HG03460 (cell line): ENCODE data around the gene FBXO9.

Experiments used
- ATAC-seq: cut with Tn5 transposase; IDR thresholded peaks from one replicate; pipeline ENCODE4 v1.9.1; 2021; ENCODE audit not compliant: unreplicated experiment

Gene FBXO9

GRCh38 chr6:53130569-53131290, 65.5 kb downstream of the FBXO9 start:
- no peak for ATAC-seq

DNA sequence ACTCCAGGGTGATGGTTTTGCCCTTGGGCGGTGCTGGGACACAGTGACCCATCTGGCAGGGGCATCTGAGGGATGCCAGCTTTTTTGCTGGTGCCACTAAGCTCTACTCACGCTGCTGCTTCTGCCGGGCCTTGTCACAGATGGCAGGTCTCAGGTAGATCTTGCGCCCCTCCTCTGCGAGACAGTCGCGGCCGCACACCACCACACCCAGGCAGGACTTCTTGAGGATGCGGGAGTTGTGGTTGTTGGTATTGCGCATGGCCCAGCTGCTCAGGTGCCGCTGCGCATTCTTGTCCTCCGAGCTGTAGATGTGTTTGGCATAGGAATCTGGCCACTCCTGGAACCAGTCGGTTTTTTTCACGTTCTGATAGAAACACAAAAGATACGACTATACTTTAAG, 68.8 kb downstream of the FBXO9 start:
- ATAC-seq: no peak

DNA sequence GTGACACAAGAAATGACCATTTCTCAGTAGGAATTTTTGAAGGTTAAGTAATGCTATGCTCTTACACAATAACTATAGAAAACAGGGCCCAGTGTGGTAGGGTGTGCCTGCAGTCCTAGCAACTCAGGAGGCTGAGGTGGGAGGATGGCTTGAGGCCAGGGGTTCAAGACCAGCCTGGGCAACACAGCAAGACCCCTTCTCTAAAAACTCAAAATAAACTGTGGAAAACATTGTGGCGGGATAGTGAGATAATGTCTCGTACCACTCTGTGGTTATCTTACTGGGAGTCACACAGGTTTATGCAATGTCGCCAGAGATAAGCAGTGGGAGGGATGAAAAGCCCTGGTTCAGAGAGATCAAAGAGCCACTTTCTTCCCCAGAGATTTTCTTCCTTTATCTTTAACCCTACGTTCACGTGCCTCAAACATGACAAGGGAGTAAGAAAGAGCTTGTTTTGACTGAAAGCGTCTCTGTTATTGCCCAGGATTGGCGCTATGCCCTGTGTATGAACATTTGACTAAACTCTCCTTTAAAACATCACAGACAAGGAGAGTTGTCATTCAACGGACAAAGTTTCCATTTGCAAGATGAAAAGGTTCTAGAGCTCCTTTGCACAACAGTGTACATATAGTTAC, 69.5 kb downstream of the FBXO9 start:
- ATAC-seq: no peak

DNA sequence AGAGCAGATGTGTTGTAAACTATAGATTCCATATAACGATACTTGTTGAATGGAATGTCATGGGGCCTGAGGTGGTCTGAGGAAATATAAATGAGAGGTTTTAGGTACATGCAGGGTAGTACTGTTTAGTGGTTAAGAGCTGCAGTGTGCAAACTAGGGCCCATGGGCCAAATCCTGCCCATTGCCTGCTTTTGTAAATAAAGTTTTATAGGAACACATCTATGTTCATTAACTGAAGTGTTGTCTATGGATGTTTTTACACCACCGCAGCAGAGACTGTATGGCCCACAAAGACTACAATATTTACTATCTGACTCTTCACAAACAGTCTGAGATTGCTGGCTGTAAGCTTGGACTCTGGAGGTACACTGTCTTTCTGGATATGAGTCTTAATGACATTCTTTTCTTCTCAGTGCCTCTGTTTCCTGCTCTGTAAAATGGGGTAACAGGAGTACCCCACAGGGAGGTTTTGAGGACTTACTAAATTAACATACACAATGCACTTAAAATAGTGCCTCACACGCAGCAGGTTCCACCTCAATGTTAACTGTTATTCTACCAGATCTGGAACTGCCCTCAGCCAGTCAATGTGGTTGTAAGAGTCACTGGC, 70.9 kb downstream of the FBXO9 start:
- no peak for ATAC-seq

DNA sequence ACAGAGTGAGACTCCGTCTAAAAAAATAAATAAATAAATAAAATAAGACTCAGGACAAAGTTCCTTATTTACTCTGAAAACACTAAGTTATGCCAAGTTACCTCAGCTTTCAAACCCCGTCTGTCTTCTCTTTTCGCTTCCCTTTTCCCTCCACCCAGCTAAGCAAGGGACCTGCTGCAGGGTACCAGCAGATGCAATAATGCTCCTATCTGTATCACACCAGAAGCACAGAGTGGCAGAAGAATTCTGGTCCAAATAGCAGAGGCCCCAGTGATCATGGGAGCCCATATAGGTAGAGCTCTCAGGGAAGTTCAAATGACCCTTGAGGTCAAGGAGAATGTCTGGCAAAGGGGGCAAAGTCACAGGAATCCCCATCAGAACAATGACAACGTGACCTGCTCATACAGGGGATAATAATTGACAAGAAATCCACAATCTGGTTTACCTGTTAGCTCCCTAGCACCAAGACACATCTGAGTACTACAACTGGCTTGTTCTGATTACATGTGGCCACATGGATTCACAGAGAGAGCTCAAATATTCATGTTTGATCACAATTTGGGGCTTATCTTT, 74.7 kb downstream of the FBXO9 start:
- no peak for ATAC-seq

GRCh38 chr6:53142810-53143209, 77.6 kb downstream of the FBXO9 start:
- ATAC-seq: no peak

DNA sequence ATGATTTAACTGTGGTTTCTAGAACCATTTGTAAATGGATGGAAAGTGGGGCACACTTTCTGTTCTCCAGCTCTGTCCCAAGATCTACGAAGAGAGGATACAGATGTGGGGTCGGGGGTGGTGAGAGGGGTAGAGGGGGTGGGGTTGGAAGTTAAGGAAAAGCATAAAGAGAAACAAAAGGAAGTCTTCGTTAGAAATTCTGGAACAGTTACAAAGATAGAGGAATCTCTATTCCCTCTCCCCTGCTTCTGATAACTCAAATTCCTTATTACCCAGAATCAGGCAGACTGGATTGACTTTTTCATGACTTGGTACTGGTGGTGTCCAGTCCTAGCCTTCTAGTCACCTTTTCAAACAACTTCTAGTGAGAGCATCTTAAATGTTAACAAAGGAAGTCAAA, 78.5 kb downstream of the FBXO9 start:
- ATAC-seq: no peak

DNA sequence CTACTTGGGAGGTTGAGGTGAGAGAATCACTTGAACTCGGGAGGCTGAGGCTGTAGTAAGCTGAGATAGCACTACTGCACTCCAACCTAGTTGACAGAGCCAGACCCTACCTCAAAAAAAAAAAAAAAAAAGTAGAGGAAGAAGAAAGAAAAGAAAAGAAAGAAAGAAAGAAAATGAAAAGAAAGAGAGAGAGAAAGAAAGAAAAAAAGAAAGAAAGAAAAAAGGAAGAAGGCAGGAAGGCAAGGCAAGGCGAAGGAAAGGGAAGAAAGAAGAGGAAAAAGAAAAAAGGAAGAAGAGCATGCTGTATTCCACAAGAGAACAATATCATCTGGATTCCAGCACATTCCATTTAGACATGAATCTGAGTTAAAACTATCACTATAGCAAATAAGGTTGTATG, 79.6 kb downstream of the FBXO9 start:
- no peak for ATAC-seq

DNA sequence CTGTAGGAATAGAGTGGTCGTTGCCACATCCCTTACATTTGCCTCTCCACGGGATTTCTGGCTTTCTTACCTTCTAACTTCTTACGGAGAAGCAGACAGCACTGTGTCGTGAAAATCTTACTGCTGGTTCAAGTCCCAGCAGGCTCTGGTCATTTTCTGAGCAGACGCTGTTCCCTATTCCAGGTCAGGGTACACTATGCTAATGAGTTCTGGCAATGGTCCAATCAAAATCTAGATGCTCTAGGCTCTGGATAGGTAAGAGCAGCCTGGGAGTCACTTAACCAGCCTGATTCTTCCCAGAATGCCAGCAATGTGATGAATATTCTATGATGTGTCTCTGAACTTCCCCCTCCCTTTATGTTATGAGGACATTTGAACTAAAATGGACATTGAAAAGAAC, 83.5 kb downstream of the FBXO9 start, which contains the start of gene GCM1:
TSS of gene GCM1 (minus strand) at position 158 of the 400 bp plus-strand sequence. CDS start 3,209 bp downstream, outside the sequence.
- ATAC-seq: no peak
